GM21737 (cell line): ENCODE data around the gene KDM4F.
A peak's percentile ranks its signal among the peaks of the same experiment; 100 is the strongest.

Experiments used
- ATAC-seq: cut with Tn5 transposase; IDR thresholded peaks from one replicate; pipeline ENCODE4 v1.9.1; 2021; ENCODE audit warnings: mild to moderate bottlenecking, moderate library complexity; ENCODE audit not compliant: unreplicated experiment

Gene KDM4F

DNA sequence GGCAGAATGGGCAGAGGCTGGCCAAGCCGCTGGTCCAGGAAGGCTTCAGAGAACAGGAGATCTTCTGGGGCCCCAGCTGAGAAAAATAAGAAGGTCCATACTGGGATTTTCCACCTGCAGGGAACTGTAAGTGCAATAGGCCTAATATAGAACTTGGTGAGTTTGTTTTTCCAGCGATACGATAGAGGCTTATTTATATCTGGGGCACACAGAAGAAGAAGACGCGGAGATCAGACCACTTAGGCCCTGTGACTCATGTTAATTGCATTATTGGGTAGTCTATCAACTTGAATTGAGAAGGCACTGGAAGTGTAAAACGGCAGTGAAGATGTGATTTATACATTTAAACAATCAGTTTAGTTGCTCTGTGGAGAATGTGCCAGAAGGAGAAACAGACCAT, 9.8 kb downstream of the KDM4F start:
- no peak for ATAC-seq

GRCh38 chr11:95065336-95065735, 16.1 kb downstream of the KDM4F start:
- no peak for ATAC-seq

DNA sequence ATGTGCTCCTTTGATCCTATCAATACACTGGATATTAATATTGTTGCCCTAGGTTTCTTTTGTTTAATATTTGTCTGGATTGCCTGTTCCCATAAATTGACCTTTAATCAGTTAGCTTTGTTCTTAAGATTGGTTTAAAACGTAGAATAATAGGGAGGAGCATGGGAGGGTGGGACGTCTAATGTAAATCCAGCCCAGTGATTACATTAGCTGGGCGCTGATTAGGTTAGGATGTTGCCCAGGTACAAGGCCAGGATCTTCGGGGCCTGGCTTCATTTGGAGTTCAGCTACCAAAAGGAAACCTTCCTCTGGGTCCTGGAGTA, 17.5 kb downstream of the KDM4F start, which contains the start of gene SRSF8:
Gene SRSF8 (plus strand): TSS at position 204 of the 323 bp plus-strand sequence. CDS start 308 bp downstream, outside the sequence.
- peak; percentile 27 for ATAC-seq

DNA sequence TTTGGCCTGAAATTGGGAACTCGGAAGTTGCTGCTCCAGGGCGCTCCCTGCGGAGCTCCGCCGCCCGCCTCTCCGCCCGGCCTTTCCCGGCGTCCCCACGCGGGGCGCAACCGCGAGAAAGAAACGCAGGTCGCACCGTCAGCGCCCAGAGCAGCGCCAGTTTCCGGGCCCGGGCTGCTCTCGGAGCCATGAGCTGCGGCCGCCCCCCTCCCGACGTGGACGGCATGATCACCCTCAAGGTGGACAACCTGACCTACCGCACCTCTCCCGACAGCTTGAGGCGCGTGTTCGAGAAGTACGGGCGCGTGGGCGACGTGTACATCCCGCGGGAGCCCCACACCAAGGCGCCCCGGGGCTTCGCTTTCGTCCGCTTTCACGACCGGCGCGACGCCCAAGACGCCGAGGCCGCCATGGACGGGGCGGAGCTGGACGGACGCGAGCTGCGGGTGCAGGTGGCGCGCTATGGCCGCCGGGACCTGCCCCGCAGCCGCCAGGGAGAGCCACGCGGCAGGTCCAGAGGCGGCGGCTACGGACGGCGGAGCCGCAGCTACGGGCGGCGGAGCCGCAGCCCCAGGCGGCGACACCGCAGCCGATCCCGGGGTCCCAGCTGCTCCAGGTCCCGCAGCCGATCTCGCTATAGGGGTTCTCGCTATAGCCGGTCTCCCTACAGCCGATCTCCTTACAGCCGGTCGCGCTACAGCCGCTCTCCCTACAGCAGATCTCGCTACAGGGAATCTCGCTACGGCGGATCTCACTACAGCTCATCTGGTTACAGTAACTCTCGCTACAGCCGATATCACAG, 18.0 kb downstream of the KDM4F start:
- ATAC-seq, result peak; percentile 58

DNA sequence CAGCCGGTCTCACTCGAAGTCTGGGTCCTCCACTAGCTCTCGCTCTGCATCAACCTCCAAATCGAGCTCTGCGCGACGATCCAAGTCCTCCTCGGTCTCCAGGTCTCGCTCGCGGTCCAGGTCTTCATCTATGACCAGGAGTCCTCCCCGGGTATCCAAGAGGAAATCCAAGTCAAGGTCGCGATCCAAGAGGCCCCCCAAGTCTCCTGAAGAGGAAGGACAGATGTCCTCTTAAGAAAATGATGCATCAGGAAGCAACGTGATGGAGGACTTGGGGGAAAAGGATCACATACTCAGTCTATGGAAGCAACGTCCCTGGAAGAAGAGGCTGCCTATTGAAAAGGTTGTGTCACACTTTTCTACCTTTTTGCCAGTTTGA, 18.6 kb downstream of the KDM4F start:
- no peak for ATAC-seq

- peak; percentile 70 for ATAC-seq
Observed at GRCh38 chr11:95068549-95068948, 19.3 kb downstream of the KDM4F start.

GRCh38 chr11:95070471-95070870, 21.2 kb downstream of the KDM4F start:
- ATAC-seq, result no peak

- ATAC-seq, result no peak
Observed at GRCh38 chr11:95072948-95073347, 23.7 kb downstream of the KDM4F start.

DNA sequence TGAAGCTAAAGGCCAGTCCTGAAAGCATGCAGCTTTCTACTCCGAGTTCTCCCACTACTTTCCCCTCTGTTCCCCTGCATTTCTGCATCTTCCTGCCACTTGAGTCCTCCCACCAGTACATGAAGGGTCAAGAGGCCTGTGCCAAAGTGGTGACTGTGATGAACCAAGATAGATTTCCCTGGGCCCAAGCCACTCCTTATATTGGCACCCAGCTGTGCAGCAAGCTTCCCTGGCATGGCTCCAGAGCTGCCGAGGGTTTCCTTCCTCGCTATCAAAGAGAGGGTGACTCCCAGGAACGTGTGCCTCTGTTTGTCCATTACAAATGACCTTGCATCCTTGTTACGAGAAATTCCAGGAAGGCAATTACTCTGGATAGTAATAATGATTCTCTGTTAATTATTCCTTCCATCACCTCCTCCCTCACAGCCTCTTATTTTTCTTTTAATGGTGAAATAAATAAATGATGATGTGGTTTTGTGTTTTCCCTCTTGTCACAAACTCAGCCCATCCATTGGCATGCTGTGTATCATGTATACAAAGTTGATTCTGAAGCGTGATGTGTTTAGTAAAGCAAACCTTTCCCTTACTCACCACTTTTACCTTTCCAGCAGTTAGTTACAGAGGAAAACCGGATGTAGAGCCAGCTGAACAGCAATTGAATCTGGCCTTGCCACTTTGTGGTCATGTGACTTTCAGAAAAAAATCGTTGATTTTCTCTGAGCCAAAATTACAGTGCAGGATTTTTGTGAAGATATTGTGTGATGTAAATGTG, 25.8 kb downstream of the KDM4F start:
- ATAC-seq, result no peak

DNA sequence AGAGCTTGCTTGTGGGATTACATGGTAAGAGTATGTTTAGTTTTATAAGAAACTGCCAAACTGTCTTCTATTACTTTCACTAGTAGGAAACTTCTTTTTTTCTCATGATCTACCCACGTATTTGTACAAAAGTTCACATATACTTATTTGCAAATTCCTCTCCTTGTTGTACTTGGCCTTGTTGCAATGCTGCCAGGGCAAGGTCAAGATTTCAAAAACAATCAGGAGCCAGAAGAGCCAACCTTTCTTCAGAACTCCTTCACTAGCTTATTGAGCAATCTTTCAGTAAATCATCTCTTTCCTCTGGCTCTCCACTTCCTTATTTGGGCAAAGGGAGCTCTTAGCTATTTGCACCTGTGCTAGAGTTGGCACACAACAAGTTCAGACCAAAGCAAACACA, 27.2 kb downstream of the KDM4F start:
- peak; percentile 63 for ATAC-seq

- ATAC-seq, result no peak
Observed at GRCh38 chr11:95076981-95077380, 27.8 kb downstream of the KDM4F start.

DNA sequence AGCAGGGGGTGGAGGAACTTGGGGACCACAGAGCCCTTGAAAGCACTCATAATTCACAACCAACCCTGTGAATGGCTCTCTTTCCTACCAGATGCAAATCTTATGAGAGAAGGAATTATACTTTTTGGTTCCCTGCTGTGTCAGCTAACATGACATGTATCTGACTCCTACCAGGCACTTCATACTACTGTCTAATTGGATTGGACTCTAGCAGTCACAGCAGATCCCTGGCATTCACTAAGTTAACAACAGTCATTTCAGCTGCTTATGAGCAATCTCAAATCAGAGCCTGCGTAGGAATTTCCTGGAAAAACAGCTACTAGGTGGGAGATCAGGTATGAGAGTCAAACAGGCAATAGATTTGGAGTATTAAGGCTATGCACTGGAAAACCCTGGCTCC, 29.3 kb downstream of the KDM4F start:
- ATAC-seq, result no peak

- no peak for ATAC-seq
Observed at GRCh38 chr11:95081010-95081409, 31.8 kb downstream of the KDM4F start.

DNA sequence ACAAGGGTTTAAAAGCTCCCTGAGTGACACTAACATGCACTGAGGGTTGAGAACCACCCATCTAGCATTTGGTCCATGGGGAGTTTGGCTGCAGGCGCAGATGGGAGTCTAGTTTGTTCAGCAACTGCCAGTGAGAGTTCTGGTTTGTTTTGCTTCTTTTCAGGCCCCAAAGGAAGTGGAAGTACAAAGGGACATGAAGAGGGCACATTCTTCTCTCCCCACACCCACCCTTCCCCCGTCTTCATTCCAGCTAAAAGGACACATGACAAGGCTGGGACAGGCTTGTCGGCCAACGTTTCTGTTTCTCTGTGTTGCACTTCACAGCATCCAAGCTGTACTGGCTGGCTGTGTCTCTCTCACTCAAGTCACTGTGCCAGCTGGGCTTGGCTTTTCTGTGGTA, 32.2 kb downstream of the KDM4F start:
- ATAC-seq, result no peak

GRCh38 chr11:95082576-95083001, 33.4 kb downstream of the KDM4F start:
- no peak for ATAC-seq

DNA sequence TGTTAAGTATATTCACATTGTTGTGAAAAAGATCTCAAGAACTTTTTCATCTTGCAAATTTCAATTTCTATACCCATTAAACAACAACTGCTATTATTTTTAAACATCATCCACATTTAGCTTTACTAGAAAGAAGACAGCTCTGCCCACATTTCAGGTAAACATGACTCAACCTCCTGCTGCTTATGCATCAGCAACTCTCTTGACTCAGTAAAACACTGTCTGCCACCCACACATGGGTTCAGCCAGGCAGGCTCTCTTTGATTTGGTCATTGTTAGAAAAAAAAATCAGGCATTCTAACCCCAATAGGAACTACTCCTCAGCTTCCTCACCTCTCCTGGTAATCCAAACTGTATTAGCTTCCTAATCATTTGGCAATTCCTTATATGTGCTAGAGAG, 35.3 kb downstream of the KDM4F start:
- no peak for ATAC-seq

DNA sequence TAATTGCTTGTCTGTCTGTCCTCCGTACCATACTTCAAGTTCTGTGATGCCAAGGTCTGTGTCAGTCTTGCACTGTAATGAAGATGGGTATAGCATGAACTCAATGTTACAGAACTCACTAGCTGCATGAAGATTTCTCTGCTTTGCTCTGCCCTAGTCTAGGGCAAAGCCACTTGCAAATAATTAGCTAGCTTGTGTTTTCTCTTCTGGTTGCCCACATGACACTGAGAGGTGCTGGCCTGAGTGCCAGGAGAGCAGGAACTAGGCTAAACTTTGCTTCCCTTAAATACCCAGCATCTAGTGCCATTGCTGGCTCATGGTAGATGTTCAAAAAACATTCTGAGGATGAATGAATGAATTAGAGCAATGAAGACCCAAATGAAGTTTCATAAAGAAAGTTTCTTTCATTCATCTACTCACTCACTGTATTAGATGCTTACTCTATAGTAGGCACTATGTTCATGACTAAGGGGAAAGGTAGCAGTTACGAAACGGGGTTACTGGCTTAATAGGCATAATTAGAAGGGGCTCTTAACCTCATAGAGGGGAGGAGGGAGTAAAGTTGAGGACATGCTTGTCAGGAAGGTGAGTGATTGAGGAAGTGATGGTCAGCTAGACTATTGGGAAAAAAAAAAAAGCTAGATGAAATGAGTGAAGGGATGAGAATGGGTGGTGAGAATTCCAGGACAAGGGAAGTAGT, 36.0 kb downstream of the KDM4F start:
- no peak for ATAC-seq

DNA sequence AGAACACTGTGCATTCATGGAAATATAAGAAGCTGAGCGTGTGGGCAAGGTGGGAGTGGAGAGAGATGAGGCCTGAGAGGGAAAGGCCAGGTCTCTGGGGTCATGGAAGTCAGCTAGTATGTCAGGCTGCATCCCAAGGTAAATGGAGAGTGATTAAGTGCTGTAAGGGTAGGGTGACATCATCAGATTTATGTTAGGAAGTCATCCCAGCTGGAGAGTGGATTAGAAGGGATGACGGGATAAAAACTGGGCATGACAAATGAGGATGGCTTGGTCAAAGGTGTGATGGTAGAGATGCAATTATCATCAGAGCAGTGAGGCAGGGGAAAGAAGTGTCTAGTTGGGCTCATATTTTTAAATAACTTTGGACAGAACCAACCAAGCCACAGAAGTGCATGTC, 36.9 kb downstream of the KDM4F start:
- no peak for ATAC-seq

GRCh38 chr11:95086836-95087570, 37.8 kb downstream of the KDM4F start:
- no peak for ATAC-seq

GRCh38 chr11:95088946-95089619, 39.9 kb downstream of the KDM4F start:
- peak; percentile 41 for ATAC-seq
